ENCODE data around the gene PPDPF. TPM values are rescaled to one million over a fixed set of nuclear protein-coding genes. Genes with fewer than 3 reads are reported as not detected.

Gene PPDPF
- total and polyA plus RNA-seq, 12 donors, result 7.4 to 193 (median 81.3) TPM

GRCh38 chr20:63529861-63530787 lies 9.6 kb downstream of the PPDPF start:
- Histone ChIP-seq H3K36me3 (replicated peaks in 1 of 2) (no peaks in the 10 kb centered on the region), H3K27ac (no peak overlapping the region), H3K4me3 (no peak overlapping the region), H3K4me1 (replicated peaks in 1 of 2) (no peaks in the 10 kb centered on the region), H3K27me3 (peaks cover 7% of the 10 kb centered on the region), H3K9me3 (replicated peaks in 1 of 3) (no peaks in the 10 kb centered on the region)
- WGBS, 4 donors, result 67 to 80% (median 76%) methylated on average over 6 to 39 of the region's 39 CpGs
- intact Hi-C loops (cut with DNase I), result loop anchor here in 1 of 2 donors (10.0 kb wide), 1 partner anchor 335 kb away; the partner anchor contains the start of genes ABHD16B and TPD52L2
- TF ChIP-seq CTCF (IDR thresholded peaks at IDR 0.05) (no peak), POLR2A (IDR thresholded peaks at IDR 0.05) (no peak)
- DNase-seq, result no peak

GRCh38 chr20:63530788-63531160 lies 10.2 kb downstream of the PPDPF start:
- Histone ChIP-seq H3K27ac (no peak overlapping the region), H3K9me3 (replicated peaks in 1 of 3) (no peaks in the 10 kb centered on the region), H3K36me3 (replicated peaks in 1 of 2) (no peaks in the 10 kb centered on the region), H3K4me3 (no peak overlapping the region), H3K27me3 (peaks cover 7% of the 10 kb centered on the region), H3K4me1 (replicated peaks in 1 of 2) (no peaks in the 10 kb centered on the region)
- WGBS, 4 donors, result 65 to 78% (median 70%) methylated on average over 3 to 14 of the region's 14 CpGs
- DNase-seq, result no peak
- TF ChIP-seq CTCF (IDR thresholded peaks at IDR 0.05), result no peak
- no peak for TF ChIP-seq POLR2A (IDR thresholded peaks at IDR 0.05)
- intact Hi-C loops (cut with DNase I), result loop anchor here in 1 of 2 donors (10.0 kb wide), 1 partner anchor 334 kb away; the partner anchor contains the start of genes ABHD16B and TPD52L2

- DNase-seq, result no peak
- intact Hi-C loops (cut with DNase I), result loop anchor here in 1 of 2 donors (10.0 kb wide), 1 partner anchor 333 kb away; the partner anchor contains the start of genes ABHD16B and TPD52L2
- Histone ChIP-seq H3K27me3 (peaks cover 7% of the 10 kb centered on the region), H3K36me3 (replicated peaks in 1 of 2) (no peaks in the 10 kb centered on the region), H3K4me3 (no peak overlapping the region), H3K9me3 (replicated peaks in 1 of 3) (no peaks in the 10 kb centered on the region), H3K4me1 (replicated peaks in 1 of 2) (no peaks in the 10 kb centered on the region), H3K27ac (no peak overlapping the region)
- TF ChIP-seq CTCF (IDR thresholded peaks at IDR 0.05) (no peak), POLR2A (IDR thresholded peaks at IDR 0.05) (no peak)
- WGBS, 4 donors, result 76 to 82% (median 79%) methylated on average over 25 to 27 of the region's 27 CpGs
Measured at GRCh38 chr20:63531686-63532448, 11.3 kb downstream of the PPDPF start.

- Histone ChIP-seq H3K27ac (no peak overlapping the region), H3K36me3 (replicated peaks in 1 of 2) (no peaks in the 10 kb centered on the region), H3K4me3 (no peak overlapping the region), H3K9me3 (replicated peaks in 1 of 3) (no peaks in the 10 kb centered on the region), H3K4me1 (replicated peaks in 1 of 2) (peaks cover 0 to 4% of the 10 kb centered on the region in 2 donors), H3K27me3 (peaks cover 7% of the 10 kb centered on the region)
- intact Hi-C loops (cut with DNase I), result loop anchor here in 1 of 2 donors (10.0 kb wide), 1 partner anchor 332 kb away; the partner anchor contains the start of genes ABHD16B and TPD52L2
- TF ChIP-seq CTCF (IDR thresholded peaks at IDR 0.05) (no peak), POLR2A (IDR thresholded peaks at IDR 0.05) (no peak)
- 64 to 74% (median 72%) methylated on average over 11 to 24 of the region's 24 CpGs for WGBS, 4 donors
- no peak for DNase-seq
Measured at GRCh38 chr20:63532449-63532971, 11.9 kb downstream of the PPDPF start.
